ENCODE results near the gene GORAB. TPM values are rescaled to one million over a fixed set of nuclear protein-coding genes. Genes with fewer than 3 reads are reported as not detected.

The GORAB gene
- total and polyA plus RNA-seq, 2 of the 13 experiments (the other 11 are each of a cell fraction or from before 2014, with no cell fraction given) = 6.6 to 9.2 TPM

DNA sequence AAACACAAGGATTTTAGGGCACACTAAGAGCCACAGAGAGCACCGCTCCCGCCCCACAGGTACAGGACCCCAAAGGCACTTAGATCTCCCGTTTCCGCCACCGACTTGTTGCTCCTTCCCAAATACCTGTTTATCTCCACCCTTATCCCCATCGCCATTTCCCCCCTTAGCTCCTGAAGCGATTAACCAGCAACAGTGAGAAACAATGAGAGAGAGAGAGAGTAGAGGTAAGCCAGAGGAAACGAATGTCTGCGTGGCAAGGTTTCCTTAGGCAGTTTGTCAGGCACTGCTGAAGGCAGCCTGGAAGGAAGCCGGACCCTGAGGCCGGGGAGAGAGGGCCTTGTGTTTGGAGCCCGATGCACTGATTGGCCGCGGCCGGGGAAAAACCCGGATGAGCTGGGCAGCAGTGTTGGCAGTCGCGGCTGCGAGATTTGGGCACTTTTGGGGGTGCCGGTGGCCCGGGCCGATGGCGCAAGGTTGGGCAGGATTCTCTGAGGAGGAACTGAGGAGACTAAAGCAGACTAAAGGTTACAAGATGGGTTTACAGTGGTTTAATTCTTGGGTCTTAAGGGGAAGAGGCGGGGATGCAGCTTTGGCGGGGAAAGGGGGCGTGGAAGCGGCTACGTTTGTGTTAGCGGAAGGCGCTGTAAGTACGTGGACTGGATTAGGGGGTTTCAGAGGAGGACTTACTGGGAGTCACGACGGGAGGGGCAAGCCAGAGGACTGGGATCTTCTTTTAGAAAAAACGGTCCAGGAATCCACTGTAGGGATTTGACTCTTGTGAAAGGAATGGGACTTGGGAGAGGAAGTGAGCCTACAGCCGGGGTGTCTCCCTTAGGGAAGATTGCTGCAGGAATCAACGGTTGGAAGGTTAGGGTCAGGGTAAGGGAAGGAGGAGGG is at the start of gene GORAB (continued):
- TF ChIP-seq, protein P1, sequence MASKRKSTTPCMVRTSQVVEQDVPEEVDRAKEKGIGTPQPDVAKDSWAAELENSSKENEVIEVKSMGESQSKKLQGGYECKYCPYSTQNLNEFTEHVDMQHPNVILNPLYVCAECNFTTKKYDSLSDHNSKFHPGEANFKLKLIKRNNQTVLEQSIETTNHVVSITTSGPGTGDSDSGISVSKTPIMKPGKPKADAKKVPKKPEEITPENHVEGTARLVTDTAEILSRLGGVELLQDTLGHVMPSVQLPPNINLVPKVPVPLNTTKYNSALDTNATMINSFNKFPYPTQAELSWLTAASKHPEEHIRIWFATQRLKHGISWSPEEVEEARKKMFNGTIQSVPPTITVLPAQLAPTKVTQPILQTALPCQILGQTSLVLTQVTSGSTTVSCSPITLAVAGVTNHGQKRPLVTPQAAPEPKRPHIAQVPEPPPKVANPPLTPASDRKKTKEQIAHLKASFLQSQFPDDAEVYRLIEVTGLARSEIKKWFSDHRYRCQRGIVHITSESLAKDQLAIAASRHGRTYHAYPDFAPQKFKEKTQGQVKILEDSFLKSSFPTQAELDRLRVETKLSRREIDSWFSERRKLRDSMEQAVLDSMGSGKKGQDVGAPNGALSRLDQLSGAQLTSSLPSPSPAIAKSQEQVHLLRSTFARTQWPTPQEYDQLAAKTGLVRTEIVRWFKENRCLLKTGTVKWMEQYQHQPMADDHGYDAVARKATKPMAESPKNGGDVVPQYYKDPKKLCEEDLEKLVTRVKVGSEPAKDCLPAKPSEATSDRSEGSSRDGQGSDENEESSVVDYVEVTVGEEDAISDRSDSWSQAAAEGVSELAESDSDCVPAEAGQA (IDR thresholded peaks at IDR 0.05; ENCODE audit: low read depth) = 0 out of 2 replicates have a peak, but pooled peaks have one; percentile 16
- TF ChIP-seq, protein P1 (CRISPR knock-in tag; IDR thresholded peaks at IDR 0.05; ENCODE audit: borderline replicate concordance) = no peak
- TF ChIP-seq, protein P2, sequence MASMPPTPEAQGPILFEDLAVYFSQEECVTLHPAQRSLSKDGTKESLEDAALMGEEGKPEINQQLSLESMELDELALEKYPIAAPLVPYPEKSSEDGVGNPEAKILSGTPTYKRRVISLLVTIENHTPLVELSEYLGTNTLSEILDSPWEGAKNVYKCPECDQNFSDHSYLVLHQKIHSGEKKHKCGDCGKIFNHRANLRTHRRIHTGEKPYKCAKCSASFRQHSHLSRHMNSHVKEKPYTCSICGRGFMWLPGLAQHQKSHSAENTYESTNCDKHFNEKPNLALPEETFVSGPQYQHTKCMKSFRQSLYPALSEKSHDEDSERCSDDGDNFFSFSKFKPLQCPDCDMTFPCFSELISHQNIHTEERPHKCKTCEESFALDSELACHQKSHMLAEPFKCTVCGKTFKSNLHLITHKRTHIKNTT (CRISPR knock-in tag; IDR thresholded peaks at IDR 0.05) = no peak
- TF ChIP-seq ZNF343 (CRISPR knock-in tag; IDR thresholded peaks at IDR 0.05) = peak; percentile 58; the same call in 1 of the 2 replicates
- 0 out of 2 replicates have a peak, but pooled peaks have one; percentile 3 for TF ChIP-seq ETV6 (CRISPR knock-in tag; conservative IDR thresholded peaks at IDR 0.05)
- TF ChIP-seq KMT2A (CRISPR knock-in tag; IDR thresholded peaks at IDR 0.05) = peak; percentile 67
- TF ChIP-seq, protein P3, sequence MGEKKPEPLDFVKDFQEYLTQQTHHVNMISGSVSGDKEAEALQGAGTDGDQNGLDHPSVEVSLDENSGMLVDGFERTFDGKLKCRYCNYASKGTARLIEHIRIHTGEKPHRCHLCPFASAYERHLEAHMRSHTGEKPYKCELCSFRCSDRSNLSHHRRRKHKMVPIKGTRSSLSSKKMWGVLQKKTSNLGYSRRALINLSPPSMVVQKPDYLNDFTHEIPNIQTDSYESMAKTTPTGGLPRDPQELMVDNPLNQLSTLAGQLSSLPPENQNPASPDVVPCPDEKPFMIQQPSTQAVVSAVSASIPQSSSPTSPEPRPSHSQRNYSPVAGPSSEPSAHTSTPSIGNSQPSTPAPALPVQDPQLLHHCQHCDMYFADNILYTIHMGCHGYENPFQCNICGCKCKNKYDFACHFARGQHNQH (CRISPR knock-in tag; IDR thresholded peaks at IDR 0.05) = peak; percentile 78
- TF ChIP-seq MIXL1 (CRISPR knock-in tag; IDR thresholded peaks at IDR 0.05) = no peak
- TF ChIP-seq, protein P4, sequence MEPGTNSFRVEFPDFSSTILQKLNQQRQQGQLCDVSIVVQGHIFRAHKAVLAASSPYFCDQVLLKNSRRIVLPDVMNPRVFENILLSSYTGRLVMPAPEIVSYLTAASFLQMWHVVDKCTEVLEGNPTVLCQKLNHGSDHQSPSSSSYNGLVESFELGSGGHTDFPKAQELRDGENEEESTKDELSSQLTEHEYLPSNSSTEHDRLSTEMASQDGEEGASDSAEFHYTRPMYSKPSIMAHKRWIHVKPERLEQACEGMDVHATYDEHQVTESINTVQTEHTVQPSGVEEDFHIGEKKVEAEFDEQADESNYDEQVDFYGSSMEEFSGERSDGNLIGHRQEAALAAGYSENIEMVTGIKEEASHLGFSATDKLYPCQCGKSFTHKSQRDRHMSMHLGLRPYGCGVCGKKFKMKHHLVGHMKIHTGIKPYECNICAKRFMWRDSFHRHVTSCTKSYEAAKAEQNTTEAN (CRISPR knock-in tag; conservative IDR thresholded peaks at IDR 0.05) = 0 out of 2 replicates have a peak, but pooled peaks have one; percentile 33
- TF ChIP-seq PHF21A (CRISPR knock-in tag; IDR thresholded peaks at IDR 0.05) = peak; percentile 53
- TF ChIP-seq HCFC1 (IDR thresholded peaks at IDR 0.05; ENCODE audit: low read depth, low read length) = no peak
- TF ChIP-seq, protein P5, sequence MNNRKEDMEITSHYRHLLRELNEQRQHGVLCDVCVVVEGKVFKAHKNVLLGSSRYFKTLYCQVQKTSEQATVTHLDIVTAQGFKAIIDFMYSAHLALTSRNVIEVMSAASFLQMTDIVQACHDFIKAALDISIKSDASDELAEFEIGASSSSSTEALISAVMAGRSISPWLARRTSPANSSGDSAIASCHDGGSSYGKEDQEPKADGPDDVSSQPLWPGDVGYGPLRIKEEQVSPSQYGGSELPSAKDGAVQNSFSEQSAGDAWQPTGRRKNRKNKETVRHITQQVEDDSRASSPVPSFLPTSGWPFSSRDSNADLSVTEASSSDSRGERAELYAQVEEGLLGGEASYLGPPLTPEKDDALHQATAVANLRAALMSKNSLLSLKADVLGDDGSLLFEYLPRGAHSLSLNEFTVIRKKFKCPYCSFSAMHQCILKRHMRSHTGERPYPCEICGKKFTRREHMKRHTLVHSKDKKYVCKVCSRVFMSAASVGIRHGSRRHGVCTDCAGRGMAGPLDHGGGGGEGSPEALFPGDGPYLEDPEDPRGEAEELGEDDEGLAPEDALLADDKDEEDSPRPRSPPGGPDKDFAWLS (CRISPR knock-in tag; IDR thresholded peaks at IDR 0.05; ENCODE audit: borderline replicate concordance) = 0 out of 2 replicates have a peak, but pooled peaks have one; percentile 68
- TF ChIP-seq HIVEP1 (CRISPR knock-in tag; IDR thresholded peaks at IDR 0.05) = peak; percentile 39; the same call in 1 of the 2 replicates
- no peak for TF ChIP-seq SOX6 (IDR thresholded peaks at IDR 0.05)
- TF ChIP-seq SOX6 (CRISPR knock-in tag; IDR thresholded peaks at IDR 0.05) = peak; percentile 39
- peak; percentile 85 for TF ChIP-seq ZFX (CRISPR knock-in tag; IDR thresholded peaks at IDR 0.05; ENCODE audit: low read depth)

Data from HepG2 (cell line).